HG02970 (cell line): ENCODE results near the gene TRAPPC1.

ENCODE experiments used
- ATAC-seq: cut with Tn5 transposase; IDR thresholded peaks from one replicate; pipeline ENCODE4 v1.9.1; 2021; ENCODE audit warnings: mild to moderate bottlenecking, moderate library complexity, moderate number of reproducible peaks; ENCODE audit not compliant: unreplicated experiment, low FRiP score

Gene TRAPPC1

GRCh38 chr17:7881276-7882054, 50.3 kb downstream of the TRAPPC1 start:
- no peak for ATAC-seq
